HG02642 (cell line): ENCODE data around the gene CABP4.

Experiments used
- ATAC-seq: cut with Tn5 transposase; IDR thresholded peaks from one replicate; pipeline ENCODE4 v1.9.1; 2021; ENCODE audit warnings: mild to moderate bottlenecking; ENCODE audit not compliant: unreplicated experiment, poor library complexity

CABP4 gene

GRCh38 chr11:67434395-67434881 is 20.7 kb upstream of the CABP4 start:
- ATAC-seq, result no peak

- no peak for ATAC-seq
Observed at GRCh38 chr11:67435031-67435726, 20.0 kb upstream of the CABP4 start.

GRCh38 chr11:67435727-67436458 is 19.3 kb upstream of the CABP4 start:
- ATAC-seq, result no peak

- ATAC-seq, result peak; percentile 32
Observed at GRCh38 chr11:67436459-67437081, 18.6 kb upstream of the CABP4 start.

GRCh38 chr11:67437082-67437808 is 17.9 kb upstream of the CABP4 start, which contains the start of gene PTPRCAP:
TSS of gene PTPRCAP (minus strand) at chr11:67437682. CDS start at chr11:67437619, 63 bp downstream.
- ATAC-seq, result peak; percentile 34

GRCh38 chr11:67437809-67438157 is 17.4 kb upstream of the CABP4 start:
- no peak for ATAC-seq

DNA sequence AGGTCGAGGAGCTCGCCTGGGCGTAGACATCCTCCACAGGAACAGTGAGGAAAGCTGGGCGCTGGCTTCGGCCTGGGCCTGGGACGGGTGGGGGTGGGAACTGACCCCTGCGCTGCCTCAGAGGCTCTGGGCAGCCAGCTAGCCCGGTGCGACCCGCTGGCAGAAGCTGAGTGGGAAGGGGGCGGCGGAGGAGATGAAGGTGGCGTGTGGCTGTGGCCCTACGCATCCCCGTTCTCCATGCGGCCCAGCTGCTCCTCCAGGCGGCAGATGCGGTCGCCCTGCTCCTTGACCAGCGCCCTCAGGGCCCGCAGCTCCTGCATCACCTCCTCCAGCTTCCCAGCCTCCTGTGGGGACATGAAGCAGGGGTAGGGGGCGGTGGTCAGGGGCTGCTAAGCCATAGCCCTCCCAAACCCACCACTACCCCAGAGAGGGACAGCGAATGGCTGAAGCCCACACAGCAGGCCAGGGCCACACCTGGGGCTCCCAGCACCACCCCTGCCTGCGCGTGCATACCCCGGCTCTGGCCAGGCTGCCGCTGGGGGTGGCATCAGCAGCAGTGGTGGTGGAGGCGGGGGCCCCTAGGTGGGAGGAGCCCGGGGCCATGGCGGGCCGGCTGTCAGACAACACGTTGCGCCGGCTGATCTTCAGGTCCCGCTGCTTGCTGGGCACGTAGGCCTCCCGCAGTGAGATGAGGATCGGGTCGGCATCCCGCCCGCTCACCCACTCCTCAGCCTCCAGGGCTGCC is 16.8 kb upstream of the CABP4 start:
- ATAC-seq, result no peak

DNA sequence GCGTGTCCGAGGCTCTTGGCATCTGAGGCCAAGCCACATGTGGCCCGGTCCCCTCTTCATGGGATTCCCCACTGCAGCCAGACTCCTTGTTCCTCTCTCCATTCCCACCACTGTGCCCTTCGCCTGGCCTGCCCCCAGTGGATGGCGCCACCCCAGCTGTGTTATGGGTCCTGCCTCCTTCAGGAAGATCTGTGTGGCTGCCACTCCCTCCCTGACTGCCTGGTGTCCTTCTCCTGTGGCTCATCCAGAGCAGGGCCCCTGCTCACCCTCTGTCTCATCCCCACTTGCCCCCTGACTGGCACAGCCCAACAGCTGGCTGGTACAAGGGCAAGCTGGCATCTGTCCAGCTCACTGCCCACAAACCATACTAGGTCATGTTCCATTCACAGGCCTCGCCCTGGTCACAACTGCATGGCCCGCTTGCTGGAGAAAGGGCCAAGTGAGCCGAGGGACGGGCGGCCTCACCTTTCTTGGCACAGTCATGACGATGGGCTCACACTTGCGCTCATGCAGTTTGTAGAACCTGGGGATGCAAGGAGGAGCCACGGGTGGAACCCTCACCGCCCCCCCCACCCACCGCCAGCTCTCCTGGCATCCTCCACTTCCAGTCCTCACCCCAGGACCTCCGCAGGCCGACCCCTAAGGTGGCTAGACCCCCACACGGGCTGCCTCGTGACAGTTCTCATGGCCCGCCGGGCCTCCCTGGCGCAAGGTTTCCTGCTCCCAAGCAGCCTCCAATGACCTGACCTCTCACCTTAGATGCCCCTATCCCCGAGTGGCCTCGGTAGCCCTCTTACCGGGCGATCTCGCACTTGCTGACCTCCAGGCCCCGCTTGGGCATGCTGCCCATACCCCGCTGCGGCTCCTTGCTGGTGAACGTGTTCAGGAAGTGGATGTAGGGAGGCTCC is 15.6 kb upstream of the CABP4 start:
- no peak for ATAC-seq

DNA sequence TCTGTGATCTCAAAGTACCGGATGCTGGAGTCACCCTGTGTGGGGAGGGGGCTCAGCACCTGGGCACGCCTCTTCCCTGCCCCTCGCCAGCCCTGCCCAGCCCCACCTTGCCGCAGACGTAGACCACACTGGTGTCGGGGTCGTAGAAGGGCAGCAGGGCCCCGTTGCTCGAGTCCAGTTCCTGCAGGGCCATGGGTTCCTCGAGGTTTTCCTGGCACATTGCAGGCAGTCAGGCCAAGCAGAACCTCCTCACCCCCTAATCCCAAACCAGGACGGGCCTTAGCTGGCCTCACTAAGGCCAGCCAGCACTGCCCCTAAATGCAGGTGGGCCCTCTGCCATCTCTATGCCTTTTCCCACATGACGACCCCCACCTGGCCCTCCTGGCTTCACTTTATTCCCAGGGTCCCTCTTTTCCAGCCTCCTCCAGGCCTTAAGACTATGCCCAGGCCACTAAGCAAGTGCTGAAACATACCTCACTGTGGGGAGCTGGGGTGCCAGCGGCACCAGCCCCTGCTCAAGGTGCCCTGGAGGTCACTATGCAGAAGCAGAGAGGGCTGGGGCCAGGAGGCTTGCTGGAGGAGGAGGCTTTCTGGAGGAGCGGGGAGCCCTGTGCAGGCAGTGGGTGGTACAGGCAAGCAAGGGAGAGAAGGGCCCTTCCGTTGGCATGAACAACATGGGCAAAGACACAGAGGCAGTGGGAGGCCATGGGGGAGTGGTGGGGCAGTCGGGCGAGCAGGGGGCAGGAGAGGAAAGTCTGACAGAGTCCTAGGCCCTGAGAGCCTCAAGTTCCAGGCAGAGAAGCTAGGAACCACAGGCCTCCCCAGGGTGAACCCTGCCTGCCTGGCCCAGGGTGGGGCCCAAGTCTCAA is 14.7 kb upstream of the CABP4 start:
- ATAC-seq, result no peak

- ATAC-seq, result no peak
Observed at GRCh38 chr11:67441098-67441563, 14.0 kb upstream of the CABP4 start.

- no peak for ATAC-seq
Observed at GRCh38 chr11:67441731-67442351, 13.3 kb upstream of the CABP4 start.

DNA sequence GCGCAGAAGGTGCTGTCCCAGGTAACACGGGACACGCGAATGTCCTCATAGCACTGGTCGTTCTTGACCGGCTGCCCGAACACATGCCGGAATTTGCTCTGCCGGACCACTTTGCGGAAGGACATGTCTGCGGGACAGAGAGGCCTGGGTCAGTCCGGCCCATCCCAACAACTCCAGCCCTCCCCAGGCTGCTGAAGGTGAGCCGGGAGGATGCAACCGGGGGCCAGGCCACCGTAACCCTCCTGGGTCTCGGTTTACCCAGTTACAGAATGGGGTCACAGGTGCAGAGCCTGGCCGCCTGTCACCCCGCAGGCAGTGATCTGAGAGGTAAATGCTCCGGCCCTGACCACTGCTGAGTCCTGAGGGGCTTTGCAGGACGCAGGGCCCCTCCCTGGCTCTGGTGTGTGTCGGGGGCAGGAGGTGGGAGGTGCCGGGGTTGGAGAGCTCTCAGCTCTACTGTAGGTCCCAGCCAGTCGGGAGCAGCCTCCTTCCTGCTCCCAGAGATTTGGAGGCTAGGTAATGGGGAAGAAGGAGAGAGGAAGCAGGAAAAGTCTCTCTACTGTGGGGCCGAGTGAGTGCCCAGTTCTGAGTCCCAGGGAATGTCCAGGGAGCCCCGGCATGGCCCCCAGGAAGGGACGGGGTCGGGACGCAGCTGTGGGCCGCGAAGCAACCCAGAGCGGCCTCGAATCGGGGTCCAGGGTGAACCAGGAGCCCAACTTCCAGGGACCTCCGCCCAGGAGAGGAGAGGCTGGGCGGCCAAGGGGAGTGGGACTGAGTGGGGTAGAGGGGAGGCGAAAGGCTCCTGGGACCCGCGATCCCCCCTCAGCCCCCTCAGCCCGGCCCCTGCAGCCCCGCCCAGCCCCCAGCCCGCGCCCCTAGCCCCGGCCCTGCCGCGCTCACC is 12.4 kb upstream of the CABP4 start:
- no peak for ATAC-seq

GRCh38 chr11:67445515-67445914 is 9.6 kb upstream of the CABP4 start:
- ATAC-seq, result no peak

- ATAC-seq, result no peak
Observed at GRCh38 chr11:67448220-67448609, 6.9 kb upstream of the CABP4 start.

DNA sequence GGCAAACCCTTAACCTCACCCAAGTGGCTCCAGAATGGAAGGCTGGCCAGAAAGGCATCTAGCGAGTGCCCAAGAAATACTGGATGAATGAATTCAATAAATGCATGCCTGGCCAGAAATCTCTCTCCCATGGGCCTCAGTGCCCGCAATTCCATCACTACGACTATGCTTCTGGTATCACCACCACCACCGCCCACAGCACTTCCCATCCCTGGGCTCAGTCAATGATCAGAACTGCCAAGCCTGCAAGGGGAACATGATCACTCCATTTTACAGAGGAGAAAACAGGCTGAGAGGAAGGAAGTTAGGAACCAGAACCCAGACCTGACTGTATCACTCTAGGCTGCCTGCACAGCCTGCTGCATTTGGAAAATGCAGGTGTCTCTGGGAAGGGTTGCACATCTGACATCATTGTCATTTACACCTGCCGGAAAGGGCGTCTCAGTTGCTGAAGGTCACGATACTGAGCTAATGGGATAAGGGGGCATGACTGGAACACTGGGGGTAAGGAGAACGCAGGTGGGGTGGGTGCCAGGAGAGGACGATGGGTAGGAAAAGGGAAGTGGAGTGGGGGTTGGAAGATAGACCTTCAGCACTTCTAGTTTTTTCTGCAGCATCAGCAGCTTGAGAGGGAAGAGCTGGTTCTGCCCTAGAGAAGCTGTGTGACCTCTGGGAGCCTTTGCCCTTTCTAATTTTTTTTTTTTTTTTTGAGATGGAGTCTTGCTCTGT is 5.9 kb upstream of the CABP4 start:
- ATAC-seq, result no peak
